ENCODE results near the gene UCP2.

Gene UCP2

GRCh38 chr11:74009675-74010305 is 27.1 kb upstream of the UCP2 start:
- DNase-seq: no peak

GRCh38 chr11:74009230-74009547 is 26.5 kb upstream of the UCP2 start:
- DNase-seq: no peak

- no peak for DNase-seq
These were observed 26.0 kb upstream of the UCP2 start, which contains the start of gene UCP3 for GRCh38 chr11:74008373-74009229. UCP3 (minus strand) TSS chr11:74009085; CDS start chr11:74007042, 2,043 bp downstream.

GRCh38 chr11:74007691-74008372 is 25.2 kb upstream of the UCP2 start:
- DNase-seq: no peak

- DNase-seq: no peak
These were observed 24.2 kb upstream of the UCP2 start for GRCh38 chr11:74006743-74007304.

- no peak for DNase-seq
These were observed 23.3 kb upstream of the UCP2 start for GRCh38 chr11:74005721-74006517.

GRCh38 chr11:74004759-74005615 is 22.3 kb upstream of the UCP2 start:
- DNase-seq: no peak

GRCh38 chr11:74004046-74004695 is 21.5 kb upstream of the UCP2 start:
- no peak for DNase-seq

- no peak for DNase-seq
These were observed 20.2 kb upstream of the UCP2 start for GRCh38 chr11:74002832-74003231.

GRCh38 chr11:74001822-74002286 is 19.2 kb upstream of the UCP2 start:
- no peak for DNase-seq

GRCh38 chr11:74000307-74001133 is 17.9 kb upstream of the UCP2 start:
- no peak for DNase-seq

- no peak for DNase-seq
These were observed 17.1 kb upstream of the UCP2 start for GRCh38 chr11:73999581-74000306.

- no peak for DNase-seq
These were observed 16.4 kb upstream of the UCP2 start for GRCh38 chr11:73998846-73999575.

- no peak for DNase-seq
These were observed 14.6 kb upstream of the UCP2 start for GRCh38 chr11:73997120-73997770.

GRCh38 chr11:73996161-73996747 is 13.6 kb upstream of the UCP2 start:
- no peak for DNase-seq

- DNase-seq: no peak
These were observed 13.1 kb upstream of the UCP2 start for GRCh38 chr11:73995731-73996130.

GRCh38 chr11:73995247-73995646 is 12.6 kb upstream of the UCP2 start:
- DNase-seq: no peak
